Prostate gland (tissue), 2 donors: Measurements from ENCODE around the gene KRTAP20-1. TPM values are rescaled to one million over a fixed set of nuclear protein-coding genes. Genes with fewer than 3 reads are reported as not detected.

Source experiments
- DNase-seq: peaks from one replicate; pipeline ENCODE4 v3.0.0-alpha.2; 2019; ENCODE audit warnings: low spot score
- H3K27ac ChIP-seq, 2 donors: fragments of 200-600 bp; sonication (generic); 2 replicates each; pipeline ENCODE4 v1.5.1; 2017 to 2019
- H3K27me3 ChIP-seq: fragments of 200-600 bp; sonication (generic); replicated peaks from 2 replicates; pipeline ENCODE4 v1.5.1; 2019; ENCODE audit not compliant: insufficient read depth
- H3K36me3 ChIP-seq, 2 donors: fragments of 200-600 bp; sonication (generic); 1 replicate in 1 of 2; 2 replicates in 1 of 2; pipeline versions ENCODE4 v1.5.1 to v1.8.1; 2017 to 2019
- H3K4me1 ChIP-seq: fragments of 200-600 bp; sonication (generic); replicated peaks from 2 replicates; pipeline ENCODE4 v1.5.1; 2019
- H3K4me3 ChIP-seq, 2 donors: fragments of 200-600 bp; sonication (generic); 2 replicates each; pipeline ENCODE4 v1.5.1; 2017 to 2019
- H3K9me3 ChIP-seq: fragments of 200-600 bp; sonication (generic); 2 replicates; pipeline ENCODE4 v1.5.1; 2017
- CTCF ChIP-seq, 4 experiments: fragments of 200-600 bp in 2 of 4; fragments of 450-650 bp in 2 of 4; sonication (generic) in 2 of 4; IDR thresholded peaks; 1 replicate in 3 of 4; 2 replicates in 1 of 4; pipeline ENCODE4 v1.5.1; 2016 to 2019; ENCODE audit warnings: antibody characterized with exemption in 4 of 4, mild to moderate bottlenecking in 2 of 4, moderate library complexity in 2 of 4
- POLR2A ChIP-seq: fragments of 450-650 bp; IDR thresholded peaks from one replicate; pipeline ENCODE4 v1.6.1; 2016; ENCODE audit warnings: antibody characterized with exemption, mild to moderate bottlenecking
- POLR2AphosphoS5 ChIP-seq: sonication (generic); formaldehyde crosslinking; IDR thresholded peaks from one replicate; pipeline ENCODE4 v1.6.1; 2017; ENCODE audit warnings: antibody characterized with exemption
- WGBS: methylation state at CpG from one replicate; pipeline ENCODE4 v1.1.5; 2018; 5-methylcytosine and 5-hydroxymethylcytosine counted together
- intact Hi-C: fragments of 100-400 bp; cut with DNase I; formaldehyde crosslinking; loops from one replicate; pipeline ENCODE4 v1.14.2; 2022
- total RNA-seq, 2 donors: library from RNA; depleted of rRNA; stranded (reverse); fragments of >200 nt; gene quantifications; one replicate each; pipeline ENCODE4 v1.1.0, GENCODE V29; 2016

The KRTAP20-1 gene
- total RNA-seq, result not detected

- no peaks in the 10 kb centered on the region for H3K36me3 ChIP-seq
- H3K27ac ChIP-seq, result no peak within 1 kb of the TSS
- WGBS, result 95% methylated on average over 2 of the region's 2 CpGs
- no peak within 1 kb of the TSS for H3K4me3 ChIP-seq
- DNase-seq, result no peak
- H3K27me3 ChIP-seq, result no peaks in the 10 kb centered on the region
- intact Hi-C loops, result no loop called here
- TF ChIP-seq POLR2A (no peak), CTCF (IDR thresholded peaks at IDR 0.05) (no peak), POLR2AphosphoS5 (no peak)
- no peaks in the 10 kb centered on the region for H3K9me3 ChIP-seq
- no peaks in the 10 kb centered on the region for H3K4me1 ChIP-seq
Measured at GRCh38 chr21:30616125-30616524, at the start of gene KRTAP20-1. TSS of gene KRTAP20-1 (plus strand) at chr21:30616425. CDS start at chr21:30616455, 30 bp downstream.

- no peak overlapping the region for H3K27ac ChIP-seq
- TF ChIP-seq CTCF (IDR thresholded peaks at IDR 0.05) (no peak), POLR2AphosphoS5 (no peak), POLR2A (no peak)
- no peaks in the 10 kb centered on the region for H3K9me3 ChIP-seq
- no peaks in the 10 kb centered on the region for H3K36me3 ChIP-seq
- DNase-seq, result no peak
- H3K4me1 ChIP-seq, result no peaks in the 10 kb centered on the region
- H3K27me3 ChIP-seq, result no peaks in the 10 kb centered on the region
- intact Hi-C loops, result no loop called here
- no peak overlapping the region for H3K4me3 ChIP-seq
Measured at GRCh38 chr21:30567617-30568016, 48.6 kb upstream of the KRTAP20-1 start.

GRCh38 chr21:30577766-30578165 lies 38.5 kb upstream of the KRTAP20-1 start:
- DNase-seq, result no peak
- intact Hi-C loops, result no loop called here
- H3K36me3 ChIP-seq, result no peaks in the 10 kb centered on the region
- H3K4me1 ChIP-seq, result no peaks in the 10 kb centered on the region
- no peaks in the 10 kb centered on the region for H3K27me3 ChIP-seq
- TF ChIP-seq POLR2A (no peak), CTCF (IDR thresholded peaks at IDR 0.05) (no peak), POLR2AphosphoS5 (no peak)
- H3K27ac ChIP-seq, result no peak overlapping the region
- H3K9me3 ChIP-seq, result no peaks in the 10 kb centered on the region
- no peak overlapping the region for H3K4me3 ChIP-seq

- no peak for TF ChIP-seq POLR2A
- TF ChIP-seq POLR2AphosphoS5, result no peak
- no peak for TF ChIP-seq CTCF (IDR thresholded peaks at IDR 0.05)
- no peak overlapping the region for H3K27ac ChIP-seq
- no peaks in the 10 kb centered on the region for H3K36me3 ChIP-seq
- no peaks in the 10 kb centered on the region for H3K27me3 ChIP-seq
- H3K4me1 ChIP-seq, result no peaks in the 10 kb centered on the region
- DNase-seq, result no peak
- 17% methylated on average over 1 of the region's 1 CpG for WGBS
- no peak overlapping the region for H3K4me3 ChIP-seq
- no peaks in the 10 kb centered on the region for H3K9me3 ChIP-seq
- intact Hi-C loops, result no loop called here
Measured at GRCh38 chr21:30579346-30579745, 36.9 kb upstream of the KRTAP20-1 start.

GRCh38 chr21:30580132-30580531 lies 36.1 kb upstream of the KRTAP20-1 start:
- no peaks in the 10 kb centered on the region for H3K9me3 ChIP-seq
- intact Hi-C loops, result no loop called here
- peak overlapping the region in 1 of 2 donors; percentile 39 for H3K27ac ChIP-seq
- peak; percentile 81 for DNase-seq
- H3K4me1 ChIP-seq, result no peaks in the 10 kb centered on the region
- H3K4me3 ChIP-seq, result no peak overlapping the region
- no peaks in the 10 kb centered on the region for H3K27me3 ChIP-seq
- TF ChIP-seq POLR2AphosphoS5 (peak; percentile 76), POLR2A (no peak)
- H3K36me3 ChIP-seq, result no peaks in the 10 kb centered on the region
- 42% methylated on average over 3 of the region's 3 CpGs for WGBS
